Sciatic nerve (tissue), 2 donors: ENCODE measurements around the gene SACM1L. TPM values are rescaled to one million over a fixed set of nuclear protein-coding genes. Genes with fewer than 3 reads are reported as not detected.

ENCODE experiments used
- ATAC-seq: fragments of 200-7000 bp; cut with Tn5 transposase; one replicate; pipeline ENCODE4 v1.9.1; 2020; ENCODE audit warnings: mild to moderate bottlenecking, moderate library complexity
- DNase-seq: peaks from one replicate; pipeline ENCODE4 v3.0.0-alpha.2; 2020; ENCODE audit warnings: low spot score
- intact Hi-C: fragments of 100-400 bp; cut with DNase I; formaldehyde crosslinking; loops from one replicate; pipeline ENCODE4 v1.14.2; 2022
- total RNA-seq: library from RNA; stranded (reverse); fragmentation: NEBNext Ultra II Directional; extraction: Animal tissue kit (Norgen Biotek cat#: 25700); gene quantifications from one replicate; pipeline ENCODE4 v1.2.1, GENCODE V29; 2021
- donor health status: DM: no; HTN: no; CAD: no.
- donor health status: DM: no; HTN: no; CAD: no.

SACM1L gene
- total RNA-seq, 1 donor from 2014 or later = 66.0 TPM

DNA sequence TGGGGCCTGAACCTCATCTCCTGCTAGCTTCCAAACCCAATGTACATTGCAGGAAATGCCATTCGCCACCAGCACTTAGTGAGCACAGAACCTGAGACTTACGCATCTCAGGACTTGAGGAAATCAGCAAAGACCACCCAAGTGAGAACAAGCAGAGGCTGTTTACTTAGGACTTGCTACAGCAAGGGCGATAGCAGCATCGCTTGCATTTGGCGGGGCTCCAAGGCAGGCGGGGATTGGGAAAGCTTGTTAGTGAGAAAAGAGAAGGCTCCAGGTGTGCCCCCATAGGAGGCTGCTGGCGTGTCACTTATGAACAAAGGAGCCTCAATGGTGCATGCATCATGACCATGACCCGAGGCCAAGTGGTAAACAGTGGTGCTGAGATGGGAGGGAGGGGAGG is 87.4 kb downstream of the SACM1L start:
- DNase-seq (no peak), ATAC-seq (peak; percentile 45)
- intact Hi-C loops = no loop called here

DNA sequence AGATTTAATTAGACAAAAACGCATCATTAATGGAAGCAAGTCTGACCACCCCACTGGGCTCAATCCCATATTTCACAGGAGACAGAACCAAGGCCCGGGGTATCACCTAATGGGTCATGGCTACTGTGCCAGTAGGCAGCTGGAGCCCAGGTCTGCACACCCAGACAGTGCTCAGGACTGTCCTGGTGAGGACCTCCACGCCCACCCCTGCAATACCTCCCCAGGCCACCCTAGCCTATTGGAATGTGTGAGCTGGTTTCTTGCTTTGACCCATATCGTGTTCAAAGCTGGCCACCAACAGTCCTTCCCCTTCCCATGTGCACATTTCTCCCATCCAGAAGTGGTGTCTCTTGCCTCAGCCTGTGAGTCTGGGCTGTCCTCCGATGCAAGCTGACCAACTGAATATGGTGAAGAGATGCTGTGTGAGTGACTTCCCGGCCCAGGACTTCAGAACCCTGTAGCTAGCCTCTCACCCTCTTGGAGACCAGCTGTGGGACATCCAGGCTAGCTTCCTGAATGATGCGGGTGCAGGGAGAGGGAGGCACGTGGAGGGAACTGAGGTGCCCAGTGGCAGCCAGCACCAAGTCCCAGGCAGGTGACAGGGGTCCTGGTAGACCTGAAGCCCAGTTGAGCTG is 88.0 kb downstream of the SACM1L start:
- ATAC-seq (no peak), DNase-seq (no peak)
- intact Hi-C loops = no loop called here

DNA sequence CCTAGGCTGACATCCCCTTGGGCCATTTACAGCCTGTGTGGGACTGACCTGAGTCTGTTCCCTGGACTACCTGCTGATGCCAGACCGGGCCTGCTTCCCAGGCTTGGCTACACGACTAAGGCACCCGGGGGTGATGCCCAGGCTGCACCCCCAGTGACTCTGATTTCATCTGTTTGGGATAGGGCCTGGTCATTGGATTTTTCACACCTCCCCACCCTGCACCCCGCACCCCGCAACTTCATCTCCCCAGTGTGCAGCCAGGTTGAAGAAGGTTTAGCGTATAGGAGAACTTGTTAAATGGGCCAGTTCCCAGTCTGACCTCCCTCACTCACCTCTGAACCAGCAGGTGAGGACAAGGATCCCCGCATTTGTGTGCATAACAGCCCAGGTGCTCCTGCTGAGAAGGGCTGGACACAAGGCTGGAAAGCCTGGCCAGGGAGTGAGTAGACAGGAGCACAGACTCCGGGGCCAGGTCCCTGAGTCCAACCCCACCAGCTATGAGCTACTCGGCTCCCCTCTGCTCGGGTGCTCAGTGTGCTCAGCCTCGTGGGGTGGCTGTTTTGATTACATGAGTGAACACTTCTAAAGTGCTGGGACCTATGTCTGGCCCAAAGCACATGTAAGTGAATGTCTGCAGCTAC is 88.7 kb downstream of the SACM1L start:
- no peak for ATAC-seq
- intact Hi-C loops = no loop called here
- DNase-seq = no peak

DNA sequence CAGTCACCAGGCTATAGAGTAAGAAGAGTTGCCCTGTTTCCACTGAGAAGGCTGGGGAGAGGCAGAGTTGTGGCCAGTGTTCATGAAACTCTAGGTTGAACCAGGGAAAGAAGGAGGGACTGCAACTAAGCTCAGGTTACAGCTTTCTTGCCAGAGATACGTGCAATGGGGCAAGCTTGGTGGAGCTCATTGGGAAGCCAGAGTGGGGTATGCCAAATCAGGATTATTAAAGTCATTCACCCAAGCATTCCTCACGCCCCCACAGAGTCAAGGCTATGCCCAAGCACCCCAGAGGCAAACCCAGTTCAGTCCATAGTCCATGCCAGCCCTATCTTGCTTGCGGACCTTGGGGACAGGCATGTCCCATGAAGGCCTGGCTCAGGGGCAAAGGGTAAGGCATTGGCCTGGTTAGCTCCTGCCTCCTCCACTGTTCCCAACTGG is 89.6 kb downstream of the SACM1L start:
- DNase-seq (no peak), ATAC-seq (no peak)
- intact Hi-C loops = no loop called here

DNA sequence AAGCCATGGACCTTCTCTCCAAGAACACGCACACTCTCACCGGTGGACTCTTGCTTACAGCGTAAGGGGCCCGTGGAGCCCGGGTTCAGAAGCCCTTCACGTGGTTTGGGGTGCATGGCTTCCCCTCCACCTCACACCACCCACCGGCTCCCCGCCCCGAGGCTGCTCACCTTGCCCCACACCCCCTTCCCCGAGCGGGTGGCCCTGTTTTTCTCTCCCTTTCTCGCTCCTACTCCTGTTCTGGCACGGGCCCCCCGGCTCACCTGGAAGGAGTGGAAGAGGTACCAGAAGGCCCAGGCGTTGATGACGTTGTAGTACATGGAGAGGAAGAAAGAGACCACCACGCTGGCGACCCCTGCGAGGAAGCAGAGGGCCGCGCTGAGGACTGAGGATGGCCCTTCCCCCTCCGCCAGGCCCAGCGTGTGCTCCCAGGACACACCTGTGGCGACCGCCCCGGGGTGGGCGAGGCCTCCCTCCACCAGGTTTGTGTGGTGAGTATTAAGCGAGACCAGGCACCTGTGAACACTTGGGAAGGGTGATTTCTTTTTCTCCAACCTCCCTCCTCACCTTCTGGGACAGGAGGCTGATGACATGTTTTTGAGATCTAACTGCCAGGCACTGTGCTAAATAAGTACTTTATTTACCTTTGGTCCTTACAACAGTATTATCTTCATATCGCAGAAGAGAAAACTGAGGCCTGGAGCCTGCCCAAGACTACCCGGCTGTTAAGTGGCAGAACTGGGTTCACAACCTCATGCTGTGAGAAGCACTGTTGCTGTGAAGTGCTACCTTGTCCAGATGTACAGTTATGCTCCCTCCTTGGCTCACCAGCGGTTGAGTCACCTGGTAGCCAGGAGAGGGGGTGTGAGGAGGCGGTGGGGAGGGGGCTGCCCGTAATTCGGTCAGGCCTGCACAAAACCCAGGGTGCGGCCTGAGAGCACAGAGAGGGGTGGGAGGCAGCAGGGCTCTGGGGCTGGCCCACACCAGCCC is 90.8 kb downstream of the SACM1L start:
- ATAC-seq = no peak
- intact Hi-C loops = no loop called here
- DNase-seq = no peak

DNA sequence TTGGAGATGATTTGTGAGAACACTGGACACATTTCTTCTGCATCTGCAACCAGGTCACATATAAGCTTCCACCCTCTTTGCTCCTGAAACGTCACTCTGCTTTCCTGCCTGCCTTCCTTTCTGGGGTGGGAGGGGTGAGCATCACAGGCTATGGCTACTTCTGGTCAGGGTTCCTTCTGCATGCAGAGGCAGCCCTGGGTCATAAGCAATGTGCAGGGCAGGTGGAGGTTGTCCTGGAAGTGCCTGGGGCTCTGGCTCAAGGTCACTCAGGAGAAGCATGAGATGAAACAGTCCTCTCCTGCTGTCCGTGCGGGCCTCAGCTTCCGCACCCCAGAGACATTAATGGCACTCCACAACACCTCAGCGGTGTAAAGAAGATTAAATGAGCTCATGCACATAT is 92.1 kb downstream of the SACM1L start:
- ATAC-seq = no peak
- DNase-seq = no peak
- intact Hi-C loops = no loop called here

DNA sequence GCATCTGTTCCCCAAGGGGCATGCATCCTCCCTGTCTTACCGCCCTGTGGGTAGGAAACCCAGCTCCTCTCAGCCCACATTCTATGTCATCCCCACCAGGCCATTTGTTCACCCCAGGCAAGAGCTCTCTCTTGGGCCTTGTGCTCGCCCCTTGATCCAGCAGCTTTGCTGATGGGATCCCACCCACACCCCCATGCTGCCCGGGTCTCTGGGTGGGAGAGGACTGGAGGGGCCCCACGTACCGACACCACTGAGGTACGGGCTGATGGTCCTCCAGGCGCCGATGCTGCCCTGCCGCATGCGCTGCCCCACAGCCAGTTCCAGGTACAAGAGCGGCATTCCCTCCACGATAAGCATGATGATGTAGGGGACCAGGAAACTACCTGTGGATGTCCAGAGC is 92.6 kb downstream of the SACM1L start:
- intact Hi-C loops = no loop called here

DNA sequence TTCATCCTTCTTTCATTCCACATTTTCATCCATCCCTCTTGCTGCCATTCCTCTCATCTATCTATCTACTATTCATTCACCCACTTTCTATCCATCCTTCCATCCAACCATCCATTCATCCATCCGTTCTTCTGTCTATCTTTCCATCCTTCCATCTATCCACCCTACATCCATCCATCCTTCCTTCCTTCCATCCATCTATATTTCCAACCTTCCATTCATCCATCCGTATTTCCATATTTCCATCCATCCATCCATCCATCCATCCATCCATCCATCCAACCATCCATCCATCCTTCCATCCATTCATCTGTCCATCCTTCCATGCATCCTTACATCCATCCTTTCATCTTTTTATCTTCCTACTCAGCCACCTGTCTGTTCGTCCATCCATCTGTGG is 93.2 kb downstream of the SACM1L start:
- ATAC-seq = no peak

More for the DNA sequence above, 92.6 kb downstream of the SACM1L start:
- ATAC-seq (no peak), DNase-seq (no peak)

DNA sequence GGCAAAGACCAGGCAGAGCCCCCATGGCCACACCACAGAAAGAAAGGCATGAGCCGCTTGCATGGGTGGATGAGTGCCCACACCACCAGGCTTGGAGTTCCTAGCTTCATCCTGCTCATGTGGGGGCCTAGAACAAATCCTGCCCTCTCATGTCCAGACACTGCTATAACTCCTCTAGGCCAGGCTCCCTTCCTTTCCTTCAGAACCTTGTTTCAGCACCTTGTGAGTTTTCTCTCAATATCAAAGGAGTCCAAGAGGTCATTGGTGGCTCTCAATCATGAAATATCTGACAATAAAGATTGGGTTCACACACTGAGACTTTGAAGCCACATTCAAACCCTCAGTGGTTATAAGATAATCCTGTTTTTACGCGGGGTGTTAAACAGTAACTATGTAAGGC is 94.5 kb downstream of the SACM1L start:
- intact Hi-C loops = no loop called here
- ATAC-seq (no peak), DNase-seq (no peak)

More for the DNA sequence above, 93.2 kb downstream of the SACM1L start:
- no peak for DNase-seq
- intact Hi-C loops = no loop called here

DNA sequence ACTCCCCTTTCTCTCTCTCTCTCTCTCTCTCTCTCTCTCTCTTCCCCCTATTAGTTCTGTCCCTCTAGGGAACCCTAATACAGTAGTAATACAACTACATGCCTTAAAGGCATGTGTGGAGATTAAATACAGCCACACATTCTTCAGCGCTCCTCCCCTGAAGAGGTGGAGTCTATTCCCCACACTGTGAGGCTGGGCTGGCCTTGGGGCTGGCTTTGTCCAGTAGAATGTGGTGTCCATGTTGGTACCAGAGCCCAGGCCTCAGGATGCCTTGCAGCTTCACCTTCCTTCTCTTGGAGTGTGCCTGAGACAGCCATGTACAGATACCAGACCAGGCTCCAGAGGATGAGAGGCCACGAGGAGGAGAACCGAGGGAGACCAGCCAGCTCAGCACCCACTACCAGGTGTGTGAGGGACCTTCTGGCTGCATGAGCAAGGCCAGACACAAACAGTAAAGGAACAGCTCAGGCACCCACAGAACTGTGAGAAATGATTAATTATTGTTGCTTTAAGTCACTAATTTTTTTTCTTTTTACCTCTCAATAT is 96.5 kb downstream of the SACM1L start:
- no peak for DNase-seq
- intact Hi-C loops = no loop called here
- ATAC-seq = no peak

DNA sequence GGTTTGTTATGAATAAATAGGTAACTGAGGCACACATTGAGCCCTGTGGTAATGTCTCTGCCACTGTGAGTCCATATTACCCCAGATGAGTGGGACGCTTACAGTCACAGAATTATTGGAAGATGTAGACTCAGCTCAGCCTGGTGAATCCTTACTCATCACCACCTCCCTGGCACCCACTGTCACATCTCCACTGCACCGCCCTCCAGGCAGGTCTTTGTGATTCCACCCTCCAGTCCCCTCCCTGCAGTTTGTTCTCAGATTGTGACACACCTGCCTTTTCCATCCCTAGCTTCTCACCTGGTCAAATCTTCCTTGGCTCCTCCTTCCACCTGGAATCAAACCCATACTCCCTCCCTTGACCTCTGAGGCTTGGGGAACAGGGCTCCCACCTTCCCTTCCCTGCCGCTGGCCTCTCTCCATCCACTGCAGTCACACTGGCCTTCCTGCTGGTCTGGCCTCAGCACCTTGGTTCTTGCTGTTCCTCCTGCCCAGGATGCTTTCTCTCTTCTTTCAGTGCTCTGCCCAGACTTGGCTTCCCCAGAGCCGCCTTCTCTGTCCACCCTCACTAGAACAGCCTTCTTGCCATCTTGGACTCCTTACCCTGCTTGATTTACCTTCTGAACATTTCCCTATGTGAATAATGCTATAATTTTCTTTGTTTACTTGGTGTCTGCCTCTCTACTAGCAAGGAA is 97.8 kb downstream of the SACM1L start:
- ATAC-seq (no peak), DNase-seq (no peak)
- intact Hi-C loops = no loop called here

DNA sequence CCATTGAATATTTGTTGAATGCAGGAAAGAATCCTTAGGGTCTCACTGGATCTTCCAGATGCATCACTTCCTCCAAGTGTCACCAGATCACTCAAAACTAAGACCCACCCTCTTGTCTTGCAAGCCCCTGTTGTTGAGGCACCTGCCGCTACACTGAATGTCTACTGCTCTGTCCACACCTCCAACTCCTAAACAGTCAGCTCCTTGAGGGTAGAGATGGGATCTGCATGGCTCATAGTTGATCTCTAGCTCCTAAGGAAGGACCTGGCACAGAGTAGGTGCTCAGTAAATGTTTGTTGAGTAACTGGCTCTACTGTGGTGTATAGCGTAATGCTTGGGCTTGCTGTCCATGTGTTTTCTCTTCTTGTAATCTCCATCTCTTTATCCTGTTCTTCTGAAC is 98.4 kb downstream of the SACM1L start:
- DNase-seq (no peak), ATAC-seq (no peak)
- intact Hi-C loops = no loop called here

DNA sequence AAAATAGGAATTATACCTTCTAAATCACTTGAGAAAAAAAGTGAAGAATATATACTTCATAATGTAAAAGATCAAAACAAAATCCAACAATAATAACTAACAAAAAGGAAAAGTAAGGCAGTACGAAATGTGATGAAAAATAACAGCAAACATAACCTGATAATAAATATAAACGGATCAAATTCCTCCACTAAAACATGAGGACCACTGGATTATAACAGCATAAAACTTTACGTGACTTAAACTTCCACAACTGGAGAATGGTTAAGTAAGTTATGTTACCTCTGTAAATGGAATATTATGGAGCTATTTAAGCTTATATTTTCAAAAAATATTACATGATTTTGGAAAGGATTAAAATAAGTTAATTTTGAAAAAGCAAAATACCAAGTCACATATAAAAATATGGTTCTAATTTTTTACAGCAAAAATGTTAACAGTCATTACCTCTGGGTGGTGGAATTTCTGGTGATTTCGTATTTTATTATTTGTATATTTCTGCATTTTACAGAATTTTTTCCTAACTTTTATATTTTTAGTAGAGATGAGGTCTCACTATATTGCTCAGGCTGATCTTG is 100.1 kb downstream of the SACM1L start:
- DNase-seq = no peak
- intact Hi-C loops = no loop called here
- ATAC-seq = no peak

DNA sequence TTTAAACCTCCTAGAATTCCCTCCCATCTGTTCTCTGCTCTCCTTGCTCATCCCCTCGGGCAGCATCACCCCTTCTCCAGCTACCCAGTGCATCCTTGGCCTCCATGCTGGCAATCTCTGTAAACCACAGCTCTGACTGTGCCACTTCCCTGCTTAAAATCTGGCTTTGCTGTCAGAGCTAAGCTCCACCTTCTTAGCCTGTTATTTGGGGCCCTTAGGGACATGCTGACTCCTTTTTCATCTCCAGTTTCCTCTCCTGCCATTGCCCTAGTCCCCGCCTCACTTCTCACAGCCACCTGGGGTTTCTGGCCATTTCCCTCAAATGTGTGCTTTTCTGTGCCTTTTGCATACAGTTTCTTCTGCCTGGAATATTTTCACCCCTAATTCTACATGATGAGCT is 101.4 kb downstream of the SACM1L start:
- ATAC-seq = no peak
- no peak for DNase-seq
- intact Hi-C loops = no loop called here

DNA sequence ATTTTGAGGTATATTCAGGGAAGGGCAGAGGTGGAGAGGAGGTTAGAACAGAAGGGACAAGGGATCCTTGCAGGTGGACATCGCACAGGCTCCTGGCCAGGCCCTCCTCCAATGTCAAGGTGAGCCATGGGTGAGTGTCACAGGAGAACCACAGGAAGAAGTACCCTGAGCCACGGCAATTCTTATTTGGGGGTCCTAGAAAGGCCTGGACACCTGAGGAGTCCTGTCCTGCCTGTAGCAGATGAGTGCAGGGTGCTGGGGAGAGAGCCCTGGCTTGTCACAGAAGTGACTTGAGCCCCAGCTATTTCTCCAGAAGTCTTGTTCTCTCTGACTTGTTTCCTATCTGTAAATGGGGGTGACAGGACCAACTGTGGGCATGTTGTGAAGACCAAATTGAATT is 102.8 kb downstream of the SACM1L start:
- DNase-seq (no peak), ATAC-seq (no peak)
- intact Hi-C loops = no loop called here

DNA sequence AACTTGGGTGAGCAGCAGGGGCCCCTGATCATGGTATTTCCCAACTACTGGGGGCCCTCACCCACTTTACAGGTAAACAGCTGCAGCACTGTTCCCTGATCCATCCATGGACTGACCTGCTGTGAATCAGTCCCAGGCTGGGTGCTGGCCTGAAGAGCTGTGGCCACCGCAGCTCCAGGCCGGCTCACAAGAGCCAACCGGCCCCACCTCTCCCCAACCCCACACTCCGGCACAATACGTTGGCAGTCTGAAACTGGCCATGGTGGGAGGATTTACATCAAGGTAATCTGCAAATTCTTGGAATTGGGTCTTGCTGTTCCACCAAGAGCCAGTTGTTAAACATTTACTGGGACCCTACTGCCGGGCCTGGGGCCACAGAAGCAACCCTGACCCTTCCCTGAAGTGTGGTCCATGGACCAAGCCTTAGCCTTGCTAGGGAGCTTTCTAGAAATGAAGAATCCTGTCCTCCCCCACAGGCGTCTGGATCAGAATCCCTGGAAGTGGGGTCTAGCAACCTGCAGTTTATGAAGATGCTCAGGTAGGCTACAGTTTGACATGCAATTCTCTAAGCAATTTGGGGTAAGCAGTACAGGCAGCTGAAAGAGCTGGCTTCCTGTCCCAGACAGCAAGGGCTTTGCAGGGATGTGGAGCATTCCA is 103.4 kb downstream of the SACM1L start:
- ATAC-seq = no peak
- intact Hi-C loops = no loop called here

DNA sequence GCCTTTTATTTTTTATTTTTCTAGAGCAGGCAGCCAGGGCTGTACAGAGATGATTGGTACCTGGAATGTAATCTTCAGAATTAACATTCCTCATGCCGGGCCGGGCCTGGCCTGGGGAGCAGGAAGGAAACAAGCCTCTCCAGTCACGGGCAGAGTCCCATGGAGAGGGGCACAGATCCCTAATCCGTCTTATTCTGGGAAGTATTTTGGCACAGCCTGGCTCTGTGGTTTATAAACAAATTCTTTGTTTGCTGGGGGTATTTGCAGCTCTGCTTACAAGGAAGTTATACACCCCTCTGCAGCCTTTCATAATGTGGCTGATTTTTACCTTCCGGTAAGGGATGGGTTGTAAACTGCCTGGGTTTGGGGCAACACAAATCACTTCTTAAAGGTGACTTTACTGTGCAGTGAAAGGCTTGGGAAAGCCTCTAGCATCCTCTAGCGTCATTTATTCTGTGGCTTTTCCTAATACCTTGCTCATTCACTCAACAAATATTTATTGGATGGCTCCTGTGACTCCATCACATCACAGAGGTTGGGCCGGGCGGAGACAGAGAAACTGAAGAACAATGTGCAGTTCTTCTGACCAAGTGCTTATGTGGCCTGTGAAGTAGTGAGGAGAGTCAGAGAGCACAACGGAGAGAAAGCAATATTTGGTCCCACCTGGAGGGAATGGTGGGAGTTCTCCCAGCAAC is 104.4 kb downstream of the SACM1L start:
- intact Hi-C loops = no loop called here
- no peak for DNase-seq
- ATAC-seq = no peak

More for the DNA sequence above, 103.4 kb downstream of the SACM1L start:
- no peak for DNase-seq

DNA sequence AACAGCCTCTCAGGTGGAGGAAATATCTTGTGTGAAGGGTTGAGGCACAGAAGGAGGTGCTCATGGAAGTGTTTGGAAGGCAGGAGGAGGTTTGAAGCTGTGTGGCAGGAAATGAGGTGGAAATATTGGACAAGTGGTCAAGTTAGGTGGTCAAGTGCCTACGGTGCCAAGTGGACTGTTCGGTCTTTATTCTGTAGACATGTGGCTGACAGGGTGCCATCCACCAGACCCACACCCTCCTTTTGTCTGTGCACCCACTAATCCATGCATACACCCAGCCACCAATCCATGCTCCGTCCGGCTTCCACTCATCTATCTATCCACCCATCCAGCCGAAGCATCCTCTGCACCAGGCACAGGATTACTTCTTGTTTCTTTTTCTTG is 105.0 kb downstream of the SACM1L start:
- intact Hi-C loops = no loop called here
- DNase-seq (no peak), ATAC-seq (no peak)
